GM21526 (cell line): Measurements from ENCODE around the gene AP1G2.
"Not testable (repeated sequence)": the region's sequence is repeated elsewhere in the genome, so short reads cannot be mapped to it uniquely, and the experiment has no call there.

Source experiments
- ATAC-seq: cut with Tn5 transposase; IDR thresholded peaks from one replicate; pipeline ENCODE4 v1.9.1; 2021; ENCODE audit warnings: moderate library complexity; ENCODE audit not compliant: unreplicated experiment, low FRiP score

Gene AP1G2

DNA sequence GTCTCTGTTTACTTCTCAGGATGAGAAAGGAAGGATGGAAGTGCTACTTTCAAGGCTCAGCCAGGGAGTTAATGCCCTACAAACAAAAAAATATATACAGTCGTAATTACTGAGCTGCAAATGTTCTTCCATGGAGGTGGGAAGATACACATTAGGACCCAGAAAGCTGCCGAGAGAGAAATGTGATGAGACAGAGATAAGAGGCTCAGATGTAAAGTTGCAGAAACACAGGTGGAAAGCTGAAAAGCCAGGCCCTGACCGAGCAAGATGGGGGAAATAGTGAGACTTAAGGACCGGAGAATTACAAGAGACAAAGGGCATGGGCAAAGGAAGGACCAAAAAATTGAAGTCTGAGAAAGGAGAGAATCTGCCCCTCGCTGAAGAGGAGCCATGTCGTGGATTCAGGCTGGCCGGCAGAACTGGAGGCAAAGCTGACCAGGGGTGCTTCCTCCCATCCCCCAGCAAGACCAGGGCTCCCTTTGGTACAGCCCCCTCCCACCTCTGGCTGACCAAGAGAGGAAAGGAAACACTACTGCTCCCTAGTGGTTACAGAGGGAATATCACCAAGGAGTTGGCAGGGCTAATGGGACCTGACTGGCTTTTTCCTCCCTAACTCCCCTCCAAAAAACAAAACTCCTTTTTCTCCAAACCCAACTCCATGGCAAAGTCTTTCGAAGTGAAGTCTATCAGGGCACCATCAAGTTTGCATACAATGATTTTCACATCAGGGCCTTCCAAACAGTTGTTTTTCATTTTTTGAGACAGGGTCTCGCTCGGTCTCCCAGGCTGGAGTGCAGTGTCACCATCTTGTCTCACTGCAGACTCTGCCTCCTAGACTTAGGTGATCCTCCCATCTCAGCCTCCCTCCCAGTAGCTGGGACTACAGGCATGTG lies 28.1 kb downstream of the AP1G2 start:
- ATAC-seq, result no peak

DNA sequence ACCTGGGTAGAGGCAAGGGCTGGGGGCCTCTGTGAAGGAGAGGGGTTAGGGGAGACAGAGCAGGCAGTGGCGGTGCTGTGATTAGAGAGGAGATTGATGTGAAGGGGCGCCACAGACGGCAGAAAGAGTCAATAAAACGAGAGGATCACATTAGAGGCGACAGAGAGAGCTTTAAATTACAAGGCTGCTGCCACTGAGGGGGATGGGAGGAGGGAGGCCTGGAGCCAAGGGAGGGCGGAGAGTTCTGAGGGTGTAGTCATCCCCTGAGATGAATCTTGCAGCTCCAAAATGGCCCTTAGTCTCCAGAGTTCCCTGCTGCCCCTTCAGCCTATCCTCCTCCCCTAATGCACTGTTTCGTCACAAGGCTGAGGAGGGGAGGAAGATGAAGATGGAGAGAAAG lies 28.8 kb downstream of the AP1G2 start:
- ATAC-seq, result no peak

DNA sequence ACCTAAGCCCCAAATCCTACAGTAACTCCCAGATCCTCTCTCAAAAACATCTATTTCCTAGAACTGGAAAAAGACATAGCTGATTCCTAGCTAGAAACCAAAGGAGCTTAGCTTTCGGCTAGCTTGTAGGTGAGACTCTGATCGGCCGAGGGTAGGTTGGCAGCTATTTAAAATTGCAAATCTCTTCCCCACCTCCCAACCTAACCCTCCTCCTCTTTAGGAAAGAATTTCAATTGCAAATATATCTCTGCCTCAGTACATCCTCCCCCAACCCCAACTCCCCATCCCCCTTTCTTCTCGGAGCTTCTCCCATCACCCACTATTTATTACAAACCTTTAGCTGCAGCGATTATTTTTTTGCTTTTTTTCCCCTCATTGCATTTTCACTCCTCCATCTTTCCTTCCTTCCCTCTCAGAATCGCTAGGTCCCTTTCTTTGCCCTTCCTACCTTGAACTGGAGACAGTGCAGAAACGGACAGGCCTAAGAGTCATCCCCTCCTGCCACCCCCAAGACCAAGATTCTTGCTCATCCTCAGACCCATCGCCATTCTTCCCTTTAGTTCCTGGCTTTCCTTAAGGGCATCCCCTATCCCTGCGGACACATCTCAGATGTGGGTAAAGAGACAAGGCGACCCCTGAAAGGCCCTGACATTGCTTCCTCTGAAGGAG lies 29.4 kb downstream of the AP1G2 start:
- no peak for ATAC-seq

DNA sequence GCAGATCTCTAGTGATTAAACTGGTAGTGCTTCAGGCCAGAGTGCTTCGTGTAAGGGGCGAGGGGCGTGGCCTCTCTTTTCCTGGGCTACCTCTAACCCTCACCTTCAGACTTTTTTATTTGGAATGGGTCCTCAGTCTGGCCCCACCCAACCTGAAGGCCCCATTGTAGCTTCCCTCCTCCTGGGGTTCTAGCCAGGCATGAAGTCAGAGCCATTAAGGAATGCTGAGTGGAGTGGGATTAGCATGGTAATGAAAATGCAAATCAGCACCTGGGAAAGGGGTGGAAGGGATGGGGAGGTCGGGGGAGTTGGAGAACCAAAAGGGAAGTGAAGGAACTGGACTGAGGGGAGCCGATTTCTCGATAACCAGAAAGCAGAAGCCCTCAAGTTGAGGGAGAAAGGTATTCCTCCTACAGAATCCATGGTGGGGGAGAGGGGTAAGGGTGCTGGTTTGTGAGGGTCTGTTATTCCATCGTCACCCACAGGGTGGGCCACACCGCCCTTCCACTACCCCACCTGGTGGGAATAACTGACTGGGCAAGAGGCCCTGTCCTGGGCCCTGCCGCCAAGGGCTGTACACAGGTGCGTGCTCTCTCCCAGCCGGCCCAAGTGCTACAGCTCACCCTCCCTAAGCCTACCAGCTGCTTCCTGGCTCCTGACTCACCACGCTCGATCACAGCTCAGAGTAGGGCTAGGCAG lies 30.1 kb downstream of the AP1G2 start:
- no peak for ATAC-seq

DNA sequence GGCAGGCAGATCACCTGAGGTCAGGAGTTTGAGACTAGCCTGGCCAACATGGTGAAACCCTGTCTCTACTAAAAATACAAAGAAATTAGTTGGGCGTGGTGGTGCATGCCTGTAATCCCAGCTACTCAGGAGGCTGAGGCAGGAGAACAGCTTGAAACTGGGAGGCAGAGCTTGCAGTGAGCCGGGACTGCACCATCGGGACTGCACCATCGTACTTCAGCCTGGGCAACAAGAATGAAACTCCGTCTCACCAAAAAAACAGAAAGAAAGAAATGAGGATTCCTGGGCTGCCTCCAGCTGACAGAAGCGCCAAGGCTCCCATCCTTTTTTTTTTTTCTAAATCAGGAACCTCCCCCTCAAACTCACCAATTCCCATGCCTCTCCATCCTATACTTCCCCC lies 30.7 kb downstream of the AP1G2 start:
- not testable (repeated sequence) for ATAC-seq

DNA sequence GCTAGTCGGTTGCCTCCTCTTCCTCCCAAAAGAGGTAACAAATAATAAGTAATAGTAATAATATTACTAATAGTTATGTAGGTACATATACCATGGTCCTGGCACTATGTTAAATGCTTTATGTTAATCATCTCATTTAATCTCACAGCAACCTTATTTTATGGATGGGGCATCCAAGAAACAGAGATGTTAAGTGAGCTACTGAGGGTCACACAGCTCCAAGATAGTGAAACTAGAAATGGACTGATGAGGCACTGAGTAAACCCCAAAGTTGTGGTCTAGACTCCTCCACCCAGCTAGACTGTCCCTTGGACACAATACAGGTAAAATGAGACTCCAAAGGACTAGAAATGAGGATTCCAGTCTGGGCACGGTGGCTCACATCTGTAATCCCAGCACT lies 31.1 kb downstream of the AP1G2 start:
- no peak for ATAC-seq

DNA sequence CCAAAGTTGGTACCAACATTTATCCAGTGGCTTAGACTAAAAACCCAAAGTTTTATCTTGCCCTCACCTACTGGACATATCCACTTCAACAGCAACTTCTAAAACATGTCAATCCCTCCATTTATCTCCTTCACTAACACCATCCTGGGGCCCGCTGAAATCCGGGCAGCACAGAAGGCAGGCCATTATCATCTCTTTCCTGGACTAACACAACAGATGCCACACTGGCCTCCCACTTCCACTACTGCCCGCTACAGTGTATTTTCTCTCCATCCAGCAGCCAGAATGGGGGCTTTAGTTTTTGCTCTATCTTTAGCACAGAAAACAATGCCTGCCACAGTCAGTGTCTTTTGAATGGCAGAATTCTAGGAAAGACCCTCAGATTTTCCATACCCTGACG lies 31.6 kb downstream of the AP1G2 start:
- ATAC-seq, result no peak

DNA sequence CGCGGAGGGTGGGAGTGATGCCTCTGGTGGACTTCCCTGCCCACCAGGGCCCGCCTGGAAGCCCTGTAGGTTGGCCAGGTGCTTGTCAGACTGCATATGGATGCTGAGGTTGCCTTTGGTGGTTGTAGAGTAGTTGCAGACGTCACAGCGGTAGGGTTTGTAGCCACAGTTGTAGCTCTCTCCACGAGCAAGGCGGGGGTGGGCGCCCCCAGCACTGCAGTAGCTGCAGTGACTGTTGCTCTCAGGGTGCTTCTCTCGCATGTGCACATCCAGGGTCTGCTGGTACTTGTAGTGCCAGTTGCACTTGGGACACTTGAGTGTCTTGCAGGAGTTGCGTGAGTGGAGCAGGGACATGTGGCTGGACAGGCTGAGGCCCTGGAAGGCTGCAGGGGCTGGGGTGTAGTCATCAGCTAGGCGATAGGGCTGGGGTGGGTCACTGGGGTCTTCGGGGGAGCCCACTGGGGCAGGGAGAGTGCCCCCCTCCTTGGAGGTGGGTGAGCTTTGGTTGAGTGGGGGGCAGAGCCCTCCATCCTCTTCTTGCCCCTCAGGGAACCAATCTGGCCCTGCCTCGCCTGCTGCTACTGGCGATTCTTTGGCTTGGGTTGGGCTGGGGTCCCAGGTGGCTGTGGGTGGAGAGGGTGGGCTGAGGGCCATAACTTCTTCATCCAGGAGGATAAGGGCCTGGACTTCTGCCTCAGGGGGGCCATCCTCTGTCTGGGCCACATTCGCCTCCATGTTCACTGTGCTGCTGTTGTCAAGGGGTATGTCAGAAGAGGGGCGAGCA lies 33.7 kb downstream of the AP1G2 start:
- no peak for ATAC-seq

DNA sequence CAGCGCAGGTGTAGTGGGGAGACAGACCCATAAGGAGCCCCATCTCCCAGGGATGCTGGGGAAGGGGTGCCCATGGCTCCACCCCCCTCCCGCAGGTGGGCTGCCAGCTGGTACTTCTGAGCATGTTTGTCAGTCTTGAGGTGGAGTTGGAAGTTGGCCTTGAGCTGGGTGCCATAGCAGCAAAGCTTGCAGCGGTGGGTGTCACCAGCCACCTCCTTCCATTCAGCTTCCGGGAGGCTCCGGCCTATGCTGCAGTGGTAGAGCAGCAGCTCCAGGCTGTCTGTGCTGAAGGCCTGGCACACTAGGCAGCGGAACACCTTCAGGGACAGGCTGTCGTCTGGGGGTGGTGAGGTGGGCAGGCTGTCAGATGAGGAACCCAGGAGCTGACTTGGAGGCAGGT lies 34.9 kb downstream of the AP1G2 start:
- ATAC-seq, result no peak

DNA sequence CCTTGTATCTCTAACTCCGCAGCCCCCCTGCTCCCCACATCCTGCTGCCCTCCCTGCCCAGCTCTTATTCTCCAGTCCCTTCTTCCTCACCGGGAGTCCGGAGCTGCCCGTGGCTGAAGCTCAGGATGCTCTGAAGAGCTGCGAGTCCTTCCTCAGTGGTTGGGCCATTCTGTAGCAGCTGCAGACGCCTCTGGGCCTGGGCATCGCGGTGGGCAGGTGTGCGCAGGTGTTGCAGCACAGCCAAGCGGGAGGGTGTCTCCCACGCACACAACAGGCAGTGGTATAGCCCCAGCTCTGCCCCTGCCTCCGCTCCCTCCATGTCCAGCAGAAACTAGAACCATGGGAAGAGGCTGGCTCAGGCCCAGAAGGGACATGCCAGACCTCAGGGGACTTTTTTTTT lies 36.2 kb downstream of the AP1G2 start:
- no peak for ATAC-seq

DNA sequence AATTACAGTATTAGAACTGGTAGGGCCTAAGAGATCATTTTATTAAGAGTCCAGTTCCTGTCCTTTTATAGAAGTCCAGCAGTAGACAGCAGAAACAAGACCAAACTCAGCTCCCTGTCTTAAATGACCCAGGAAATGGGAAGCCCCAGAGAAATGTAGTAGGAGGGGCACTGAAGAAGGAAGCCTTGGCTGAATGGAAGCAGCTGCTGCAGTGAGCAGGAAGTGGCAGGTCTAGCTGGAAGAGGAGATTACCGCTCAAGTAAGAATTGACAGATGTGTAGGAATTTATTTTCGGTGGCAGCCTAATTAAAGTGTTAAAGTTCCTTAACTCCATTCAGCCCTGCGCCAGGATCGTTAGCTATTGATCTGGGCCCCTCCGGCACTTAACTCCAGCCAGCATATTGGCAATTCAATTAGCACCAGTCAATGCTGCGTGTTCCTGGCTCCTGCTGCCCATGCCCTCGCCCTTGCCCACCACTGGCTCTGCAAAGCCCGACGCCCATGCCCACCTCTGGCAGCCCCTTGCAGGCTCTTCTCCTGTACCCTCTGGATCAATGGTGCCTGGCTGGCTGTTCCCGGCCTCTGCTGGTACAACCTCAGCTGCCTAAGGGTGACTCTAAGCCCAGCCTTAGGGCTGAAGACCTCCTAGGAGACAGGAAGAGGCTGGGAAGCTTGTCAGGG lies 37.1 kb downstream of the AP1G2 start:
- no peak for ATAC-seq

DNA sequence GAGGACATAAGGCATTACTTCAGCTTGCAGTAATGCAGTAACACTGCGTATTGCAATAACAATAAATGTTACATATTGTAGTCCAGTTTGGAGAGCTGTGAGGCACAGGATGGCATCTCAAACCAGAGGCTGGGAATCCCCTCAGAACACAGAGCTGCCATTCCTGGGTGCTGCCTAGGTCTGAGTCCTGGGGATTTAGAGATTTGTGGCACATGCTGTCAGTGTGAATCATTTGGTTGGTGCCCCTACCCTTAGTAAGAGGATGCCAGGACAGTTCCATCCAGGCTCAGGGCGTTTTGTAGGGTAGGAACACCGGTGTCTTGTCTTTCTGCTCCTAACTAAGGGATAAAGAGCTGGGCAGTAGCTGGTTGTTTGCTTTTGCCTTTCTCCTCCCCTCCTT lies 38.6 kb downstream of the AP1G2 start:
- ATAC-seq, result no peak

DNA sequence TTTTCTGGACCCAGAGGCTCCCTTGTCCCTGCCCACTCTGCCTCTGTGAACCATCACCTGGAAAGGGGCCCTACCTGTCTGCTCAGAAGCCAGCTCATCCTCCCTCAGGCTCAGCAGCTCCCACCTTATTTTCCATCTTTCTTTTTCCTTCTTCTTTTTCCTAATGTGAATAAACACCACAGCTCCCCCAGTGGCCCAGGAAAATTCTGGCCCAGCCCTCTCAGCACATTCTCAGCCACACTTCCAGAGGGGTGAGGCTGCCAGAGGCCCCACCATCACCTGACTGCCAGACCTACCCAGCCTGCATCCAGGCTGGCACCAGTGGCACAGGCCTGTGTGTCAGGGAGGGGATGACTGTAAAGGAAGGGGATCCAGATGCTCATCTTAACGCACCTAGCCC lies 39.0 kb downstream of the AP1G2 start:
- no peak for ATAC-seq

DNA sequence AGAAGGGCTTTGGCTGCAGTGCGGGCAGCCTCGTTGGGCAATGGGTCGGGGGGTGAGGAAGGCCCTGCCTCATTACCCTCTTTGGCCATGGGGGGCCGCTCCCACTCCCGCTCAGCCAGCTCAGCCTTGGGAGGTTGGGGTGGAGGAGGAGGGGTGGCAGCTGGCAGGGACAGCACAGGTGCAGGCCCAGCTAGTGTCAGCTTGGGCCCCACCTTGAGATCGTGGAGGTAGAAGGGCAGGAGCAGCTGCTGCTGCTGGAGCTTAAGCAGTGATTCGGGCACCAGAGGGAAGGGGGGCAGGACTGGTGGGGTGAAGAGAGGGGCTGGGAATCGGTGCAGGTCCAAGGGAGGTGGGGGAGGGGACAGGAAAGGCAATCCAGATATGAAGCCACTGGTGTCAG lies 42.0 kb downstream of the AP1G2 start:
- ATAC-seq, result no peak

DNA sequence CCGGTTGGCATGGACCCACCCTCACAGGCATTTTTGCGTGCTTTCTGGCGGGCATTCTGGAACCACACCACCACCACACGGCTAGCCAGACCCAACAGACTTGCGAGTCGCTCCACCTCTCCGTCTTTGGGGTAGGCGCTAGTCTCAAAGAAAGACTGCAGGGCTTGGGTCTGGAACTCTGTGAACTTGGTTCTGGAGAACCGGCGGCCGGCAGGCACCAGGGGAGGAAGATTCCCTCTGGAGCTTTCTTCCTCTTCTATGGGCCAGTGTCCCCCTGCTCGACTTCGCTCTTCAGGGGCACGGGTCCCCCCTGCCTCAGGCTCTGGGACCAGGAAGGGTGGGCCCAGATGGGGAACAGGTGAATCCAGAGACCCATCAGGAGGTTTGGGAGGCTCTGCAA lies 42.6 kb downstream of the AP1G2 start:
- ATAC-seq, result no peak

DNA sequence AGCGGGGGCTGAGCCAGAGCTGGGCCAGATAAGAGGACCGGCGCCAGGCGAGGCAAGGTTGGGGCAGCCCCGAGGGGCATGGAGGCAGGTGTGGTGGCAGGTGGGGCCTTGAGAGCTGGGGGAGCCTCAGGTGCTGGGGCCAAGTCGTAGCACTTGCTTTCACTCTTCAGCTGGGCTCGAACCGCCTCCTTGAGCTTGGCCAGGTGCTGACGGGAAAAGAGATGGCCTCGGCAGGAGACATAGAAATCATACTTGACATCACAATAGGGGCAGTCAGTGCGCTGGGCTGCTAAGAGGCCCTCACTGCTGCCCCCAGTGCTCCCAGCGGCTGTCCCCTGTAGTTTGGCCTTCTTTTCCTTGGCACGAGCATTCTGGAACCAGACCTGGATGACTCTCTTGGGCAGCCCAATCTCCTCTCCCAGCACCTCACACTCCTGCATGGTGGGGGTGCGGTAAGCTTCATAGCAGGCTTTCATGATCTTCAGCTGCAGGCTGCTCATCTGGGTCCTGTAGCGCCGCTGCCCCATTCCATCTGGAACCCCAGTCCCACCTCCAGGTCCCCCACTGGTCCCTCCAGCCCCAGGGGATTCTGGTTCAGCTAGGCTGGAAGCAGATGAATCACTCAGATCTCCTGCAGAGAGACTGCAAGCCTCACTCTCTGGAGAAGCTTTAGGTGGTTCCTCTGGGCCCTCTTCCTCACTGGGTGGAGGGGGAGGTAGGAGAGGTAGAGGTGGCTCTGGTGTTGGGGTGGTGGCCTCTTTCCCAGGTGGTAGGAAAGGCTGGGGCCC lies 44.2 kb downstream of the AP1G2 start:
- ATAC-seq, result no peak

DNA sequence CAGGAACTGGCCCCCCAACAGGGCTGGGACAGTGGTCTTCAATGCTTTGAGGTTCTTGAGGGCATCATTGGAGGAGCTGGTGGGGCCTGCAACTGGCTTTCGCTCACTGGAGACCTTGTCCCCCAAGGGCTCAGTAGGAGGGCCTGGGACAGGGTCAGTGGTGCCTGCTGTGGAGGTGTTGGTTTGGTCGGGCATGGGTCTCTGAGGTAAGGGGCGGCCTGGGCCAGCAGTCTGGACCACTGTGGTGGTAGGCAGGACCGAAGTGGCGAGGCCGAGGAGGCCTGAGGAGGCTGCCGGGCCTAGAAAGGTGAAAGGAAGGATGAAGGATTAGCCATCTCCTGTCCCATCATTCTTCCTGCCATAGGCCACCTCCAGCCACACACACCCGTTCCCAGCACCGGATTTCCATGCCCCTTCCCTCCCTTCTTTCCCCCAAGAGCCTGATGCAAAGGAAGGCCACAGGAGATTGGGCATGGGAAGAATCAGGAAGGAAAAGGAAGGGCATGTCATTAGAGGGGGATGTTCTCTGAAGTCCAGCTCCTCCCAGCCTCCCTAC lies 44.9 kb downstream of the AP1G2 start:
- ATAC-seq, result no peak

DNA sequence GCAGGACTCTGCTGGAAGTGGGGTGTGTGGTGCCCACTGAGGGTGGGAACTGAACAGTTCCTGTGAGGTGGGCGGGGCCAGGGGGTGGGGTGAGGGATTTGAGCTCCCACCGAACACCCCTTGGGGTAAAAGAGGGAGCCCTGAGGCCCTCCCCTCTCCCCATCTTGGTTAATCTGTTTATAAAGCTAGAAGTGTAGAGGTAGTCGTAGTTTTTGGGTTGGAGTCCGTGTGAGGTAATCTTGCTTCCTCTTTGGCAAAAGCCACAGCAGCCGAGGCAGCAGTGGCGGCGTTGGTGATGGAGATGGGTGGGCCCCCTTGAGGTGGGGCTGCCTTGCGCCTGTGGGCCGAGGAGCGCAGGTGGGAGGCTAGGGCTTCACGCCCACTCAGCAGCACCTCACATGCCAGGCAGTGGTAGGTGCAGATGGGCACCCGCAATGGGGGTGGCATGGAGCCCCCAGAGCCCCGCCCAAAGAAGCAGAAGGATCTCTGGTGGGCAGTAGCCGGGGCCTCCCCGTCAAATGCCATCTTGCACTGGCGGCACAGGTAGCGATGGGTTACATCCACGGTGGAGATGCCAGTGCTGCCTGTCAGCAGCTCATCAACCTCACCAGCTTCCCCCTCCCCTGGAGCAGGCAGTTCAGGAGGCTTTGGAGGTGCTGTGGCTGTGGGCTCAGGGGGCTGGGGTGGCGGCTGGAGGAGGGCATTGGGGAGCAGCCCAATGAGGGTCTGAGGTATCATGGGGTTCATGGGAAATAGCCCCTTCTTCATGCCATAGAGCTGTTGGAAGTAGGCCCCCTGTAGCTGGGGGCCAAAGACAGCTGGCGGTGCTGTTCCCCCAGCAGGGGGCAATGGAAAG lies 45.6 kb downstream of the AP1G2 start:
- no peak for ATAC-seq
